Anterior cingulate cortex (tissue), 58 donors: ENCODE measurements around the gene MIDN.
A peak's percentile ranks its signal among the peaks of the same experiment; 100 is the strongest.

Experiments used
- DNase-seq, 58 donors: peaks; one replicate each; lab custom pipeline; 2025; lab: John Stamatoyannopoulos, UW

Gene MIDN

DNA sequence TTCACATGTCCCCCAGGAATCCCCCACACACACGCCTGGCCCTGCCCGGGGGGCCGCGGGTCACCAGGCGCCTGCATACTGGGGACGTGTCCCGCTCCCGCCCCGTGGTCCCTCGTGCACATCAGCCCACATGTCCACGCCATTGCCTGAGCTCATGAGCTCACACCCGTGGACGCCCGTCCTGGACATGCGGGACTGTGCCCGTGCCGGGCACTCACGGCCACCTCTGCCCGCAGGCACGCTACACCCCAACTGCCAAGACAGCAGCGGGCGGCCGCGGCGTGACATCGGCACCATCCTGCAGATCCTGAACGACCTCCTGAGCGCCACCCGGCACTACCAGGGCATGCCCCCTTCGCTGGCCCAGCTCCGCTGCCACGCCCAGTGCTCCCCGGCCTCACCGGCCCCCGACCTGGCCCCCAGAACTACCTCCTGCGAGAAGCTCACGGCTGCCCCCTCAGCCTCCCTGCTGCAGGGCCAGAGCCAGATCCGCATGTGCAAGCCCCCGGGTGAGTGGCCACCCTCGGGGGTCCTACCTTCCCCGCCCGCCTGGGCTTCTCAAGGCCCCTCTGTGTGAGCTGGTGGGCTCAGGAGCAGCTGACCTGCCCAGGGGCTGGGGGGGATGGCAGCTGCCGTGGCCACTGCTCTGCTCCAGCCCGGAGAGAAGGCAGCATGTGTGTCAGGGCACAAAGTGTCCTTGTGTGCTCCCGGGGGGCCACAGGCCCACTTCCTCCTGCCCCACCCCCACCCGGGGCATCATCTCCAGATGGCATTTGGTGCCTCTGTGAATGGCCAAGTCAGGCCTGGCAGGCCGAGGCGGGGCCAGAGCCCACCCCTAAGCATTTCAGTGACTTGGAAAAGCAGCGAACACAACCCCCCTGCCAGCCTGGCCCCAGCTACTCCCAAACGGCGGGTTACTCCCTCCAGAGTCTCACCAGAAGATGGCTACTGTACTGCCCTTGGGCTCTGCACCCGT is 7.1 kb downstream of the MIDN start:
- DNase-seq = peak in 53 of 58 donors; percentile 15 to 90 (median 74)

DNA sequence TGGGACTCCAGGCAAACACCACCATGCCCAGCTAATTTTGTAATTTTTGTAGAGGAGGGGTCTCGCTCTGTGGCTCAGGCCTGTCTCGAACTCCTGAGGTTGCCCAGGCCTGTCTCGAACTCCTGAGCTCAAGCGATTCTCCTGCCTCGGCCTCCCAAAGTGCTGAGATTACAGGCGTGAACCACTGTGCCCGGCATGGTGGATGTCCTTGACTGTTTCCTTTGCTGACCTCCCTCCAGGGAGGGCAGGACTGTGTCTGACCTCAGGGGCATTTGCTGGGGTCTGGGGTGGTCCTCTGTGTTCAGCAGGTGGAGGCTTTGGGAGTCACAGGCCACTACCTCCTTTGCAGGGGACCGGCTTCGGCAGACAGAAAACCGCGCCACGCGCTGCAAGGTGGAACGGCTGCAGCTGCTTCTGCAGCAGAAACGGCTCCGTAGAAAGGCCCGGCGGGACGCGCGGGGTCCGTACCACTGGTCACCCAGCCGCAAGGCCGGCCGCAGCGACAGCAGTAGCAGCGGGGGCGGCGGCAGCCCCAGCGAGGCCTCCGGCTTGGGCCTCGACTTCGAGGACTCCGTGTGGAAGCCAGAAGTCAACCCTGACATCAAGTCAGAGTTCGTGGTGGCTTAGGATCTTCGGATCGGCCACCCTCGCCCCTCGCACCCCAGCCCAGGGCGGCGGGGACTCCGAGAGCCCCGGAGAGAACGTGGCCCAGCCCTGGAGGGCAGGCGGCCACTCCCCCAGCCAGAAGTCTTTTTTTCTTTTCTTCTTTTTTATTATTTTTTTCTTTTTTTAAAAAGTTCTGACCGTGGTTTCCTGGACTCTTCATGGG is 8.5 kb downstream of the MIDN start:
- no peak for DNase-seq

DNA sequence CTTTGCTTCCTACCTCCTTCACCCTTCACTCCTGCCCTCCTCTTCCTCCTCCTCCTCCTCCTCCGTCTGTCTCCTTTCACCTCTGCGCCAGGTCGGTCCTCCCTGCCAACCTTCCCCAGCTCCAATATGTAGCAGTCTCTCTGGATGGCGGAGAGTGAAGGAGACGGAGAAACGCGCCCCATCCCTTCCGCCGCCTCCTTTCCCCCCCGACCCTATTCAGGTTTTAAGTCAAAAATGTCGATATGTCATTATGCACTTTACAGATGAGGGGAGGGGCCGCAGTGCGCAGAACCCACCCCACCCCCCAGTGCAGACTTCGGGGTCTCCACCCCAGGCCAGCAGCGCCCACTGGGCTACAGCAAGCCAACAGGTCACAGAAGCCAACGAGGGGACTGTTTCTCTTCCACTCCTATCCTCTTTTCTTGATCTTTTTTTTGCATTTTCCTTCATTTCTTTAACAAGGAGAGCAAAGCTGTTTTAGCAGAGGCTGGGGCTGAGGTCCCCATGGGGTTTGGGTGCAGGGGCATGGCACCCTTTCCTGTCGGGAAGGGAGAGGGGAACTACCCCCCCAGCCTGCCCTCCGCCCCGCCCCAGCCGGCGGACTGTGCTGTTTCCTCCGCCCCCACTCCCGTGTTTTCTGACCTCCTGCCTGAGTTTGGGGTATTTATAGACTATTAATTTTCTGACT is 9.2 kb downstream of the MIDN start:
- DNase-seq = no peak

DNA sequence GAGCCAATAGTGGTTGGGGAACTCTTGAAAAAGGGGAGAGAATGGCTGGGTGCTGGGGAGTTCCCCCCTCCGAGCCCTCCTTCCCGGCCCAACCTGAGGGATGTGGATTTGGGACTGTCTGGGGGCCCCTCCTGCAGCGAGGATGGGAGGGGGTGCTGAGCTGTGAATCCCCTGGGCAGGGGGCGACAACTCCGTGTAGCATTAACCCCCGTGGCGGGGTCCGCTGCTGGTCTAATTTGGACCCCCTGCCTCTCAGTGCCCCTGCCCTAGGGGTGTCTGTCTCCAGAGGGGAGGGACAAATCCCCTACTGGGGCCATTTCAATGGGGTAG is 9.7 kb downstream of the MIDN start:
- no peak for DNase-seq

GRCh38 chr19:1258707-1259205 is 10.4 kb downstream of the MIDN start:
- no peak for DNase-seq

DNA sequence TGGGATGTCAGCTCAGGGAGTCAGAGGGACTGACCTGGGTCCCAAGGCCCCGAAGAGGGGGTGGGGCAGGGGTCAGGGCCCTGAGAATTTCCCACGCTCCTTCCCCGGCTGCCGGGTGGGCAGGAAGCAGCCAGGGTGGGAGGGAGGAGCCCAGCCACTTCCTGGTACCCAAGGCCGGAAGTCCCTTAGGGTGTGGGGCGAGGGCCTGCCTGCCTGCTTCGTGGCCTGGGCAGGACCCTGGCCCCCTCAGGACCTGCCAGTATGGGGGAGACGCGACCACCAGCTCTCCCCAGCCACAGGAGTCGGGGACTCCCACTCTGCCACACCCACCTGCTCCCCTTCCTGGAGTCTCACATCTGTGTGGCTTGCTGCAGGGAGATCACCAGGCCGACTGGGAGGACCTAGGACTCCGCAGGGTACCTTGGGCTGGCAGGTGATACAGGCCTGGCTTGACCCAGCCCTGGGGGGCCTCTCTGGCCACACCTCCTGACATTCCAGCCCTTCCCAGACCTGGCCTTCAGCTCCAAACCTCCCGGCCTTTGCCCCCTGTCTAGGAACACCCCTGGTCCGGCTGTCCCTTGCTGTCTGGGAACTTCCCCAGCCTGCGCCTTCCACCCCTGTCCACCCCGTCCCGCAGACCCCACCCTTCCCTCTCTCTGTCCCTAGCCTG is 11.0 kb downstream of the MIDN start:
- DNase-seq = peak in 11 of 58 donors; percentile 4 to 77 (median 32)

DNA sequence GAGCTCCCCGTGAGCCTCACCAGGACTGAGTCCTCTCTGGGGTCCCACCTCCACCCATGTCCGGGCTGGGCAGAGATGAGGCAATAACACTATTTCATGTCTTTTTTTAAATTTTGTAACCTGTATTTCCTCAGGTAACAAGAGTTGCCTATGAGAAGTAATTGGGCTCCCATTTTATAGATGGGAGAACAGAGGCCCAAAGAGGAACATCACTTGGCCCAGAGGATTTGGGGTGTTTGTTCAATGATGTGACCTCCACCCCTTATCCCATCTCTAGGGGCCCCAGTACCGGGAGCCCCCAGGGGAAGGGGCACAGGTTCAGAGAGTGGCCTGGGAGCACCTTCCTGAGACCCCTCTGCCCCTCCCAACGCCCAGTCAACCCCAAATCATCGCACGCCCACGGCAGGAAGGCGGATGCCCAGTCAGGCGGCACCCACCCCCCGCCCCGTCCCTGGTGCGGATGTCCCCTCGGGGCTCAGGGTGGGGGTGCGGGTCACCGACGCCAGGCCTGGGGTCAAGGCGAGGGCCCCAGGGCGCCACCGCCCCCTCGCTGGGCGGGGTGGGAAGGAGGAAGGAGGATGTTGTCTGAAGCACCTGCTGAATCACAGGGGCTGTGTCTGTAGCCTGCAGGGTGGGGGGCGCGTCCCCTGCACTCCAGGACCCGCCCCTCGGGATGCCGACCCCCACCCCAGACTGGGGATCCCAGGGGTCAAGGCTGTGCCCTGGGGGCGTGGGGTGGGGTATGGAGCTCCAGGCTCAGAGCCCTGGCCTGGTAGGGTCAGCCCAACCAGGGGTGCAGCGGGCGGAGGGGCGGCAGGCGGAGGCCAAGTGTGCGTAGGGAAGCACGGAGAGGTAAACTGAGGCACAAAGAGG is 11.7 kb downstream of the MIDN start:
- no peak for DNase-seq

GRCh38 chr19:1260749-1261537 is 12.6 kb downstream of the MIDN start:
- DNase-seq = peak; percentile 48 to 97 (median 93)

GRCh38 chr19:1261538-1261797 is 13.1 kb downstream of the MIDN start:
- DNase-seq = no peak

GRCh38 chr19:1261798-1262622 is 13.6 kb downstream of the MIDN start:
- peak in 32 of 58 donors; percentile 15 to 74 (median 48) for DNase-seq

GRCh38 chr19:1262623-1263123 is 14.3 kb downstream of the MIDN start:
- peak in 1 of 58 donors; percentile 37 for DNase-seq

DNA sequence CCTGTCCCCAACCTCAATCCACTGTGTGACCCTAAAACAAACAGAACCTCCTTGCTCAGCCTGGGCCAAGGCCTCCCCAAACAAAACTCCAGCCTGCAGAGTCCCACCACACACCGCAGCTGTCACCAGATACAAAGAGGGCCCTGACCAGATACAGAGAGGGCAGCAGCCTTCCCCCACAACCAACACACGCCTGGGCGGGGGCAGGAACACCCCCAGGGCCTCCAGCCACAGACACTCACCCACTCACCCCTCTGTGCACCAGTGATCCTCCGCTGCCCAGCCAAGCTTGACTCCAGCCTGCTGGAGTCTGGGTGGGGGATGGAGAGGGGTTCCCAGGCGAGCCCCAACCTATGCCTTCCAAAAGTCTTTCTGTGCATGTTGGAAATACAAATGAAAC is 14.8 kb downstream of the MIDN start:
- DNase-seq = no peak

GRCh38 chr19:1264801-1265614 is 16.6 kb downstream of the MIDN start:
- DNase-seq = peak in 1 of 58 donors; percentile 47

GRCh38 chr19:1265615-1266128 is 17.3 kb downstream of the MIDN start:
- DNase-seq = peak in 14 of 58 donors; percentile 16 to 64 (median 47)

DNA sequence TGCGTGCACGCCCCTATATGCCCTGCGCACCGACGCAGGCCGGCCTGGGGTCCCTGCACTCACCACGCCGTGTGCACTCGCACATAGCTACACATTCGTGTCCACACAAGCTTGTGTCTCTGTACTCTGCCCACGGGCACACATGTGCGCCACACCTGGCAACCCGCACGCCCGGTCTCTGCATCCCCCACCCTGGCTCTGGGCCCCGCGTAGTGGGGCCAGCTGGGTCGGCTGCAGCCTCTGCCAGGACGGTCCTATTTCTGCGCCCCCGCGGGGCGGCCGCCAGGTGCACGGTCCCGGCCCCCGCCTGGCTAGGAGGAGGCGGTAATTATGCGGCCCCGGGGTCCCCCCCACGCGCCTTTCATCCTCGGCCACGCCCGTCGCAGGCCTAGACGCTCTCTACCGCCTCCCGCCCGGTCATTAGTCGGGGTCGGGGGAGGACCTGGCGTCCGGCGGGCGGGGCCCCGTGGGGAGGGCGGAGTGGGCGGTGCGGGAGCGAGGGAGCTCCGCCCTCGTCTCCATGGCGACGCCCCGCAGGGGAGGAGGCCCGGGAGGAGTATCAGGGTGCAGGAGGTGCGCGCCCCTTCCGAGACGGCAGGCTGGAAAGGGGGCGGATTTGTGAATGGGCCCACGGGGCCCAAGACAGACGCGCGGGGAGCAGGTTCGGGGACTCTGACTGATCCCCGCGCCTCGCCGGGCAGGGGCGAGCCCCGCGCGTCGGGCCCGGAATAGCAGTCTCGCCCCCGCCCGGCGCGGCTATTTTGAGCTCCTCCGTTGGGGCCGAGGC is 17.9 kb downstream of the MIDN start:
- DNase-seq = peak in 49 of 58 donors; percentile 27 to 78 (median 62)
